ENCODE measurements around the gene ASTN2.

DNA sequence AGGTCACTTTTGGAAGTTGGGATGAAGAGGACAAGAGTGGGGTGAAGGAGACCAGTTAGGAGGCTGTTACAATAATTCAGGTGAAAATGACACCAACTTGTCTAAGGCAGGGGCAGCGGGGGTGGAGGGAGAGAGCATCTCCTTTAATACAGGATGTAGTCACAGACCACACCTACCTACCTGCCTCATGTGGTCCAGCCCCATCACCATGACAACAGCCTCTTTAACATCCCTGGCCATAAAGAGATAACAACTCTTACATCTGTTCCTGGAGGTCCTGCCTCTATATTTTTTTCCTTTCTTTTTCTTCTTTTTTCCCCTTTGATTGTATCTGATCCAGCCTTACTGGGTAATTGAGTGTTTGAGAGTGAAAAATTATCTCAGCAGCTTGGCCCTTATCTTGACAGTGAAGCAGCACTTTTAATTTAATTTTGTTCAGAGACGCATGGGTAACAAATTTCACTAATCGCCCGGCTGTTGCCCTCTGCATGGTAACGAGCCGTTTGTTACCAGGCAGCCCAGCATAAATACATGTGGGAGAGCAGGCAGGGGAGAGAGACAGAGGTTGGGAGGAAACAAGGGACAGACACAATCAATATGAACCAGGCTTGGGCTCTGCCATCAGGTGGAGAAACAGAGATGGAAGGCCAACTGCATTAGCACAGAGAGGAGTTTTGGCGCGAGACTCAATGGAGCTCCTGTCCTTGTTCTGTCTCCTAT is 338.1 kb downstream of the ASTN2 start:
- TF ChIP-seq POLR2A (IDR thresholded peaks at IDR 0.05) = no peak
- no peak for TF ChIP-seq CTCF (IDR thresholded peaks at IDR 0.05)
- TF ChIP-seq EP300 (IDR thresholded peaks at IDR 0.05; ENCODE audit: low read depth) = no peak
- no peak for TF ChIP-seq POLR2AphosphoS5 (IDR thresholded peaks at IDR 0.05)

Measured in transverse colon (tissue), 4 donors.